WTC11 (cell line): ENCODE data around the gene PPP2R3A. TPM values are rescaled to one million over a fixed set of nuclear protein-coding genes. Genes with fewer than 3 reads are reported as not detected.

ENCODE experiments used
- ATAC-seq: fragments of 200-7000 bp; cut with Tn5 transposase; 2 replicates; pipeline ENCODE4 v1.10.0; 2021; ENCODE audit warnings: mild to moderate bottlenecking, moderate library complexity
- CTCF ChIA-PET: fragments of 300-600 bp; sonication (Branson Sonifier 250); formaldehyde crosslinking; loops from one replicate; lab custom pipeline; 2021; ENCODE audit warnings: antibody characterized with exemption; lab: Charles Lee
- POLR2A ChIA-PET: fragments of 350-600 bp; sonication (Branson Sonifier 250); formaldehyde crosslinking; loops from one replicate; lab custom pipeline; 2021; ENCODE audit warnings: antibody characterized with exemption; lab: Charles Lee
- DNase-seq: peaks from one replicate; pipeline ENCODE4 v3.0.0; 2021; ENCODE audit warnings: low spot score
- H3K27ac Mint-ChIP-seq: 2 replicates; pipeline ENCODE4 v1.8.0; 2021; ENCODE audit warnings: mixed read lengths
- H3K27me3 Mint-ChIP-seq: 2 replicates; pipeline ENCODE4 v1.8.0; 2021; ENCODE audit warnings: low read depth, mild to moderate bottlenecking, moderate library complexity, mixed read lengths
- H3K36me3 Mint-ChIP-seq: 2 replicates; pipeline ENCODE4 v1.8.0; 2021; ENCODE audit warnings: mixed read lengths
- H3K4me1 Mint-ChIP-seq: 2 replicates; pipeline ENCODE4 v1.8.0; 2022; ENCODE audit warnings: mixed read lengths
- H3K4me3 Mint-ChIP-seq: 2 replicates; pipeline ENCODE4 v1.8.0; 2021; ENCODE audit warnings: mild to moderate bottlenecking, moderate library complexity, mixed read lengths
- H3K9me3 Mint-ChIP-seq: 2 replicates; pipeline ENCODE4 v1.8.0; 2021; ENCODE audit warnings: mixed read lengths
- CREB1 ChIP-seq: sonication (generic); formaldehyde crosslinking; IDR thresholded peaks from 2 replicates; pipeline ENCODE4 v1.8.0; 2023; ENCODE audit warnings: mild to moderate bottlenecking, missing genetic modification reagents
- ESRRA ChIP-seq: sonication (generic); formaldehyde crosslinking; IDR thresholded peaks from 2 replicates; pipeline ENCODE4 v1.8.1; 2022; ENCODE audit warnings: mild to moderate bottlenecking, missing genetic modification reagents, borderline replicate concordance
- FOXK1 ChIP-seq: sonication (generic); formaldehyde crosslinking; IDR thresholded peaks from 2 replicates; pipeline ENCODE4 v1.8.0; 2022; ENCODE audit warnings: mild to moderate bottlenecking, moderate library complexity, missing genetic modification reagents
- GABPB1 ChIP-seq: sonication (generic); formaldehyde crosslinking; IDR thresholded peaks from 2 replicates; pipeline ENCODE4 v1.8.1; 2023; ENCODE audit warnings: mild to moderate bottlenecking, missing genetic modification reagents
- IRF2 ChIP-seq: sonication (generic); formaldehyde crosslinking; IDR thresholded peaks from 2 replicates; pipeline ENCODE4 v1.8.0; 2022; ENCODE audit warnings: low read depth, missing genetic modification reagents, borderline replicate concordance
- NFE2L1 ChIP-seq: sonication (generic); formaldehyde crosslinking; IDR thresholded peaks from 2 replicates; pipeline ENCODE4 v1.8.1; 2023; ENCODE audit warnings: missing genetic modification reagents
- NR1H2 ChIP-seq: sonication (generic); formaldehyde crosslinking; IDR thresholded peaks from 2 replicates; pipeline ENCODE4 v1.9.0; 2021; ENCODE audit warnings: mild to moderate bottlenecking, moderate library complexity, missing genetic modification reagents
- SOX15 ChIP-seq: fragments of 250-450 bp; sonication (Bioruptor Pico); IDR thresholded peaks from 2 replicates; pipeline ENCODE4 v1.9.0; 2021; ENCODE audit warnings: mild to moderate bottlenecking
- TCF7 ChIP-seq: sonication (generic); formaldehyde crosslinking; IDR thresholded peaks from 2 replicates; pipeline ENCODE4 v1.8.0; 2022; ENCODE audit warnings: mild to moderate bottlenecking, low read depth, missing genetic modification reagents, moderate library complexity
- TEAD1 ChIP-seq: sonication (generic); formaldehyde crosslinking; IDR thresholded peaks from 2 replicates; pipeline ENCODE4 v1.8.0; 2022; ENCODE audit warnings: mild to moderate bottlenecking, missing genetic modification reagents
- ZNF263 ChIP-seq: sonication (generic); formaldehyde crosslinking; IDR thresholded peaks from 2 replicates; pipeline ENCODE4 v1.8.1; 2022; ENCODE audit warnings: low read depth, mild to moderate bottlenecking, moderate library complexity, missing genetic modification reagents
- ZNF317 ChIP-seq: sonication (generic); formaldehyde crosslinking; IDR thresholded peaks from 2 replicates; pipeline ENCODE4 v1.8.1; 2023; ENCODE audit warnings: low read depth, mild to moderate bottlenecking, moderate library complexity, missing genetic modification reagents, borderline replicate concordance
- ZNF671 ChIP-seq: fragments of 250-450 bp; sonication (Bioruptor Pico); IDR thresholded peaks from 2 replicates; pipeline ENCODE4 v1.8.0; 2021; ENCODE audit warnings: mild to moderate bottlenecking
- total RNA-seq: library from RNA; stranded (reverse); gene quantifications from 3 replicates; pipeline ENCODE4 v1.2.3, GENCODE V29; 2021
- TF ChIP-seq, protein P1 (sequence below): sonication (generic); formaldehyde crosslinking; IDR thresholded peaks from 2 replicates; pipeline ENCODE4 v1.8.0; 2022; ENCODE audit warnings: mild to moderate bottlenecking, missing genetic modification reagents
- TF ChIP-seq, protein P2 (sequence below): sonication (generic); formaldehyde crosslinking; IDR thresholded peaks from 2 replicates; pipeline ENCODE4 v1.8.1; 2023; ENCODE audit warnings: mild to moderate bottlenecking, missing genetic modification reagents, moderate library complexity
- TF ChIP-seq, protein P3 (sequence below): sonication (generic); formaldehyde crosslinking; IDR thresholded peaks from 2 replicates; pipeline ENCODE4 v1.8.0; 2022; ENCODE audit warnings: mild to moderate bottlenecking, missing genetic modification reagents
- TF ChIP-seq, protein P4 (sequence below): sonication (generic); formaldehyde crosslinking; IDR thresholded peaks from 2 replicates; pipeline ENCODE4 v1.8.1; 2022; ENCODE audit warnings: low read depth, mild to moderate bottlenecking, moderate library complexity, missing genetic modification reagents, borderline replicate concordance
- TF ChIP-seq, protein P5 (sequence below): sonication (generic); formaldehyde crosslinking; IDR thresholded peaks from 2 replicates; pipeline ENCODE4 v1.8.1; 2023; ENCODE audit warnings: mild to moderate bottlenecking, missing genetic modification reagents
- TF ChIP-seq, protein P6 (sequence below): sonication (generic); formaldehyde crosslinking; IDR thresholded peaks from 2 replicates; pipeline ENCODE4 v1.8.0; 2022; ENCODE audit warnings: missing genetic modification reagents
- TF ChIP-seq, protein P7 (sequence below): fragments of 250-450 bp; sonication (Bioruptor Pico); IDR thresholded peaks from 2 replicates; pipeline ENCODE4 v2.1.2; 2022; ENCODE audit warnings: mild to moderate bottlenecking, moderate library complexity

Gene PPP2R3A
- total RNA-seq, 1 experiment from 2014 or later, result 13.1 TPM

DNA sequence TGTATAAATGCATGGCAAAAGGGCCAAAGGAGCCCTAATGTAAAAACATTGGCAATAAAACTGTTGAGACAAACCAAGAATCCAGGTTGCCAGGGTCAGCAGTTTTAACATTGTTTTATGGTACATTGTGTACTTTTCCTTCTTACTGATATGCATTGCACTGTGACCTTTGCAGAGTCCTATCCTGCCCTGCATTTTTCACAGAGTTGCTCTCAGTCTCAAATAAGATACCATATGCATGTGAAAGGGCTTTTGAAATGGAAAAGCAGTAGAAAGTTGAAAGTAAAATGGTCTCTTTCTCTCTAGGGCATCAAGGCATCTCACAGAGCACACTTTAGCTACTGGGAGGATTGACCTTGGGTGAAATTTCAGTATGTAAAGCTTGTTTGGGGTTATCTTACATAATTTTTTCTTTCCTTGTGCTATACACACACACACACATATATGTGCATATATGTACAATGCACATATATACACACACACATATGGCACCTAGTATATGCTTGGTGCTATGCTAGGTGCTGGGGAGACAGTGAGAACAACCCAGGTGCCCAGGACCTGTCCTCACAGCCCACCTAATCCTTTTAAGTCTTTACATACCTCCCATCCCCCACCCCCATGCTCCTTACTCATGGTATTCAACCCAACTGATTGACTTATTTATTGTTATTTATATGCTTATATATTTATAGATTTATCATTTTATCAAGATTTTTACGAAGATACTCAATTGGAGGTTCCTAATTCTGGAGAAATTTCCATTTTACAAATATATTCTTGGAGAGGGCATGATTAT, 1.2 kb upstream of the PPP2R3A start:
- TF ChIP-seq, protein P1, sequence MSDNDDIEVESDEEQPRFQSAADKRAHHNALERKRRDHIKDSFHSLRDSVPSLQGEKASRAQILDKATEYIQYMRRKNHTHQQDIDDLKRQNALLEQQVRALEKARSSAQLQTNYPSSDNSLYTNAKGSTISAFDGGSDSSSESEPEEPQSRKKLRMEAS (CRISPR knock-in tag), result no peak
- TF ChIP-seq FOXK1 (CRISPR knock-in tag) (no peak), TCF7 (no peak), SOX15 (CRISPR knock-in tag) (no peak), TEAD1 (CRISPR knock-in tag) (no peak), NR1H2 (no peak), ZNF671 (CRISPR knock-in tag) (no peak), IRF2 (no peak), GABPB1 (CRISPR knock-in tag) (no peak), ZNF263 (no peak), ESRRA (no peak), ZNF317 (CRISPR knock-in tag) (no peak), NFE2L1 (CRISPR knock-in tag) (no peak), CREB1 (CRISPR knock-in tag) (no peak)
- TF ChIP-seq, protein P2, sequence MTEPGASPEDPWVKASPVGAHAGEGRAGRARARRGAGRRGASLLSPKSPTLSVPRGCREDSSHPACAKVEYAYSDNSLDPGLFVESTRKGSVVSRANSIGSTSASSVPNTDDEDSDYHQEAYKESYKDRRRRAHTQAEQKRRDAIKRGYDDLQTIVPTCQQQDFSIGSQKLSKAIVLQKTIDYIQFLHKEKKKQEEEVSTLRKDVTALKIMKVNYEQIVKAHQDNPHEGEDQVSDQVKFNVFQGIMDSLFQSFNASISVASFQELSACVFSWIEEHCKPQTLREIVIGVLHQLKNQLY (CRISPR knock-in tag), result no peak
- TF ChIP-seq, protein P3, sequence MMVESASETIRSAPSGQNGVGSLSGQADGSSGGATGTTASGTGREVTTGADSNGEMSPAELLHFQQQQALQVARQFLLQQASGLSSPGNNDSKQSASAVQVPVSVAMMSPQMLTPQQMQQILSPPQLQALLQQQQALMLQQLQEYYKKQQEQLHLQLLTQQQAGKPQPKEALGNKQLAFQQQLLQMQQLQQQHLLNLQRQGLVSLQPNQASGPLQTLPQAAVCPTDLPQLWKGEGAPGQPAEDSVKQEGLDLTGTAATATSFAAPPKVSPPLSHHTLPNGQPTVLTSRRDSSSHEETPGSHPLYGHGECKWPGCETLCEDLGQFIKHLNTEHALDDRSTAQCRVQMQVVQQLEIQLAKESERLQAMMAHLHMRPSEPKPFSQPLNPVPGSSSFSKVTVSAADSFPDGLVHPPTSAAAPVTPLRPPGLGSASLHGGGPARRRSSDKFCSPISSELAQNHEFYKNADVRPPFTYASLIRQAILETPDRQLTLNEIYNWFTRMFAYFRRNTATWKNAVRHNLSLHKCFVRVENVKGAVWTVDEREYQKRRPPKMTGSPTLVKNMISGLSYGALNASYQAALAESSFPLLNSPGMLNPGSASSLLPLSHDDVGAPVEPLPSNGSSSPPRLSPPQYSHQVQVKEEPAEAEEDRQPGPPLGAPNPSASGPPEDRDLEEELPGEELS (CRISPR knock-in tag), result no peak
- TF ChIP-seq, protein P4, sequence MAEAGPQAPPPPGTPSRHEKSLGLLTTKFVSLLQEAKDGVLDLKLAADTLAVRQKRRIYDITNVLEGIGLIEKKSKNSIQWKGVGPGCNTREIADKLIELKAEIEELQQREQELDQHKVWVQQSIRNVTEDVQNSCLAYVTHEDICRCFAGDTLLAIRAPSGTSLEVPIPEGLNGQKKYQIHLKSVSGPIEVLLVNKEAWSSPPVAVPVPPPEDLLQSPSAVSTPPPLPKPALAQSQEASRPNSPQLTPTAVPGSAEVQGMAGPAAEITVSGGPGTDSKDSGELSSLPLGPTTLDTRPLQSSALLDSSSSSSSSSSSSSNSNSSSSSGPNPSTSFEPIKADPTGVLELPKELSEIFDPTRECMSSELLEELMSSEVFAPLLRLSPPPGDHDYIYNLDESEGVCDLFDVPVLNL (CRISPR knock-in tag), result no peak
- TF ChIP-seq, protein P5, sequence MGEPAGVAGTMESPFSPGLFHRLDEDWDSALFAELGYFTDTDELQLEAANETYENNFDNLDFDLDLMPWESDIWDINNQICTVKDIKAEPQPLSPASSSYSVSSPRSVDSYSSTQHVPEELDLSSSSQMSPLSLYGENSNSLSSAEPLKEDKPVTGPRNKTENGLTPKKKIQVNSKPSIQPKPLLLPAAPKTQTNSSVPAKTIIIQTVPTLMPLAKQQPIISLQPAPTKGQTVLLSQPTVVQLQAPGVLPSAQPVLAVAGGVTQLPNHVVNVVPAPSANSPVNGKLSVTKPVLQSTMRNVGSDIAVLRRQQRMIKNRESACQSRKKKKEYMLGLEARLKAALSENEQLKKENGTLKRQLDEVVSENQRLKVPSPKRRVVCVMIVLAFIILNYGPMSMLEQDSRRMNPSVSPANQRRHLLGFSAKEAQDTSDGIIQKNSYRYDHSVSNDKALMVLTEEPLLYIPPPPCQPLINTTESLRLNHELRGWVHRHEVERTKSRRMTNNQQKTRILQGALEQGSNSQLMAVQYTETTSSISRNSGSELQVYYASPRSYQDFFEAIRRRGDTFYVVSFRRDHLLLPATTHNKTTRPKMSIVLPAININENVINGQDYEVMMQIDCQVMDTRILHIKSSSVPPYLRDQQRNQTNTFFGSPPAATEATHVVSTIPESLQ, result no peak
- TF ChIP-seq, protein P6, sequence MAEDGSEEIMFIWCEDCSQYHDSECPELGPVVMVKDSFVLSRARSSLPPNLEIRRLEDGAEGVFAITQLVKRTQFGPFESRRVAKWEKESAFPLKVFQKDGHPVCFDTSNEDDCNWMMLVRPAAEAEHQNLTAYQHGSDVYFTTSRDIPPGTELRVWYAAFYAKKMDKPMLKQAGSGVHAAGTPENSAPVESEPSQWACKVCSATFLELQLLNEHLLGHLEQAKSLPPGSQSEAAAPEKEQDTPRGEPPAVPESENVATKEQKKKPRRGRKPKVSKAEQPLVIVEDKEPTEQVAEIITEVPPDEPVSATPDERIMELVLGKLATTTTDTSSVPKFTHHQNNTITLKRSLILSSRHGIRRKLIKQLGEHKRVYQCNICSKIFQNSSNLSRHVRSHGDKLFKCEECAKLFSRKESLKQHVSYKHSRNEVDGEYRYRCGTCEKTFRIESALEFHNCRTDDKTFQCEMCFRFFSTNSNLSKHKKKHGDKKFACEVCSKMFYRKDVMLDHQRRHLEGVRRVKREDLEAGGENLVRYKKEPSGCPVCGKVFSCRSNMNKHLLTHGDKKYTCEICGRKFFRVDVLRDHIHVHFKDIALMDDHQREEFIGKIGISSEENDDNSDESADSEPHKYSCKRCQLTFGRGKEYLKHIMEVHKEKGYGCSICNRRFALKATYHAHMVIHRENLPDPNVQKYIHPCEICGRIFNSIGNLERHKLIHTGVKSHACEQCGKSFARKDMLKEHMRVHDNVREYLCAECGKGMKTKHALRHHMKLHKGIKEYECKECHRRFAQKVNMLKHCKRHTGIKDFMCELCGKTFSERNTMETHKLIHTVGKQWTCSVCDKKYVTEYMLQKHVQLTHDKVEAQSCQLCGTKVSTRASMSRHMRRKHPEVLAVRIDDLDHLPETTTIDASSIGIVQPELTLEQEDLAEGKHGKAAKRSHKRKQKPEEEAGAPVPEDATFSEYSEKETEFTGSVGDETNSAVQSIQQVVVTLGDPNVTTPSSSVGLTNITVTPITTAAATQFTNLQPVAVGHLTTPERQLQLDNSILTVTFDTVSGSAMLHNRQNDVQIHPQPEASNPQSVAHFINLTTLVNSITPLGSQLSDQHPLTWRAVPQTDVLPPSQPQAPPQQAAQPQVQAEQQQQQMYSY, result no peak
- TF ChIP-seq, protein P7, sequence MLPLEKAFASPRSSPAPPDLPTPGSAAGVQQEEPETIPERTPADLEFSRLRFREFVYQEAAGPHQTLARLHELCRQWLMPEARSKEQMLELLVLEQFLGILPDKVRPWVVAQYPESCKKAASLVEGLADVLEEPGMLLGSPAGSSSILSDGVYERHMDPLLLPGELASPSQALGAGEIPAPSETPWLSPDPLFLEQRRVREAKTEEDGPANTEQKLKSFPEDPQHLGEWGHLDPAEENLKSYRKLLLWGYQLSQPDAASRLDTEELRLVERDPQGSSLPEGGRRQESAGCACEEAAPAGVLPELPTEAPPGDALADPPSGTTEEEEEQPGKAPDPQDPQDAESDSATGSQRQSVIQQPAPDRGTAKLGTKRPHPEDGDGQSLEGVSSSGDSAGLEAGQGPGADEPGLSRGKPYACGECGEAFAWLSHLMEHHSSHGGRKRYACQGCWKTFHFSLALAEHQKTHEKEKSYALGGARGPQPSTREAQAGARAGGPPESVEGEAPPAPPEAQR (CRISPR knock-in tag), result no peak
- POLR2A ChIA-PET, result no interaction called here
- Mint-ChIP-seq H3K27me3 (no peaks in the 10 kb centered on the region), H3K4me3 (peak overlapping the region; percentile 76), H3K27ac (peak overlapping the region; percentile 89), H3K9me3 (peaks cover 29% of the 10 kb centered on the region), H3K36me3 (peaks cover 28% of the 10 kb centered on the region), H3K4me1 (peaks cover 42% of the 10 kb centered on the region)
- ATAC-seq (peak; percentile 2; the same call in 1 of the 2 replicates), DNase-seq (no peak)
- CTCF ChIA-PET, result interaction anchor here (4.1 kb wide), 1 partner anchor 78 kb away, joined by 27 read pairs; no protein-coding TSS in a partner anchor
